ENCODE data around the gene SFTPD.
"Not testable (repeated sequence)": the region's sequence is repeated elsewhere in the genome, so short reads cannot be mapped to it uniquely, and the experiment has no call there.

Gene SFTPD

DNA sequence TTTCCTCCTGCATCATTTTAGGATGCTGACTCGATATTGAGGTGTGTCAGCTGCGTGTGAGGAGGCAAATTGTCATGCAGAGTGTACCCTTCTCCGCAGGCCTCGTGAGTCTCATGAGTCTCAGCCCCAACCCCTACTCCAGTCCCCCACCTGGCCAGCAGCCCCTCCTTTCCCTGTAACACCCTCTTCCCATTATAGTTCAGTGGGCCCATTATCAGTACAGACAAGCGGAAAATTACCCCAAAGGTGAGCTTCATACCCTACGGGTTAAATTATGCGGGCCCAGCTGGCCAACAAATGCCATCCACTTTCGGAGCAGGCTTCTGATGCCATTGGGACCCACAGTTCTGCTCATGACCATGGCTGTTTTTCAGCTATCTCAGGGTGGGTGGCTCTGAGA is 25.2 kb downstream of the SFTPD start:
- DNase-seq = no peak

DNA sequence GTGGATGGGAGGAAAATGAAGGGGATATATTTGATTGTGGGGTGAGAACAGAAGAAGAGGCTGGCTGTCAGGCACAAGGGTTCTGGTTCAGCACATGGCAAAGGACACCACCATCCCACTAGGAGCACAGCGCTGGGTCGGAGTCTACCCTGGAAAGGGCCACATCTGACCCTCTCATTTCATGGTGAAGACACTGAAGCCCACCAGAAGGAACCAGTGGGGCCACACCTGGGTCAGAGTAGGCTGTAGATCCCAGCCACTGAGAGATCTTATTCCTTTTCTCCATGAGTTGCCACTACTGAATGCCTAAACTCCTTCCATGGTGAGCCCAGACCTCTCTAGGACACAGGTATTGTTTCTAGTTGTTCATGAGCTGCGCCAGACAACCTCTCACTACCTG is 25.8 kb downstream of the SFTPD start:
- DNase-seq = no peak

DNA sequence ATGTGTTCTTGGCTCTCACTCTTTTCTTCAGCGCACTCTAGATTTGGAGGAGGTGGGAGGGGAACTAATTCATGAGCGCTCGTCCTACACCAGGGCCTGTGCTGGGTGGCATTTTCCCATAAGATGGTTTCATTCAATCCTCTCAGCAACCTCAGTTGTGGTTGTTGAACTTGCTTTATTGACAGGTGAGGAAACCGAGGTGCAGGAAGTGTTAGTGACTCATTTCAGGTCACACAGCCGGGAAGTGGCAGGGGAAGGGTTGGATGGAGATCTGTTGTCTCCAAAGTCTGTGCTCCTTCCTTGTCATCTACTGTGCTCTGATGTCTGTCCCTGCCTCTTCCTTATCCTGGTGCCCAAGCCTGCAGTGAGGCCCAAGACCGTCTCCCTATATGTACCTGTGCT is 26.9 kb downstream of the SFTPD start:
- not testable (repeated sequence) for DNase-seq

DNA sequence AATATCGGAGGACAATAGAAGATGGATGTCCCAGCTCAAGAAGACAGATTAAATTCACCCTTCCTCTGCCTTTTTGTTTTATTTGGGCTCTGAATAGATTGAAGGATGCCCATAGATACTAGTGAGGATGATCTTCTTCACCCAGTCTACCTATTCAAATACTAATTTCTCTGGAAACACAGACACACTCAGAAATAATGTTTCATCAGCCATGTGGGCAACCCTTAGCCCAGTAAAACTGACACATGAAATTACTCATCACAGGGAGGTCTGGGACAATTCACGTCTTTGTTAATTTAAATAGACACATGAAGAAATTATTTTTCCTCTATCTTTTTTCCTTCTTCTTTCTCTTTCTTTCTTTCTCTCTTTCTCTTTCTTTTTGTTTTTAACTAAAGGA is 33.1 kb downstream of the SFTPD start:
- DNase-seq = not testable (repeated sequence)

DNA sequence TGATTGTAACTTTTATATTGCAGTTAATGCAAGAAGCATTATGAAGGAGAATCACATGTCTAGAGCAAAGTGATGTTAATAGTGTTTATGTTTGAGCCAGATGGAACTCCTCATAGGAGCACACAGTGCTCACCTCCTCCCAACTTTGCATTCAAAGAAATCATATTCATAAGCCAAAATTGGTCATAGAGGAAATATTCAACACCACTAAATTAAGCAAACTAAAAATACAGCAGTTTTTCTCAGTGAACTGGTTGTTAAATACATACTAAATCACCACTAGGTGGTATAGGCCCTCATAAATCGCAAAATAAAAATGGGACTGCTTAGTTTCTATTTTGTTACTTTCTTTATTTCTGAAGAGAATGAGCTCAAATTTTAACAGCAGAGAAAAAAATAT is 34.4 kb downstream of the SFTPD start:
- DNase-seq = not testable (repeated sequence)

DNA sequence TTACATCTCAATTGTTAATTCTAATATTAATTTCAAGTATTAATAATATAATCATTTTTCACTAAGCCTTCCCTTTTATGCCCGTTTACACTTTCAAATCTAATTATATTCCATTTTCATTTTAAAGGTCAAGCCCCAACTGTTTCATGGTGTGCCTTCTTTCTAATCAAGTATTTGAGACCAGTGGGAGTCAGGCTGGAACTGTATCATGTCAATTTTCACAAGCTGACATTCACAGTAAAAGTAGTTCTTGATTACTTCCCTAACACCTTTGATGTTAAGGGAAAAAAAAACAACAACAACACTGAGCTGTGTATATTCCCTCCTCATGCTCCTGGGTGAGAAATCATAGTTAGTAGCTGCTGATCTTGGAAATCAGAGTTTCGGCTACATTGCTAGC is 38.1 kb downstream of the SFTPD start:
- no peak for DNase-seq

DNA sequence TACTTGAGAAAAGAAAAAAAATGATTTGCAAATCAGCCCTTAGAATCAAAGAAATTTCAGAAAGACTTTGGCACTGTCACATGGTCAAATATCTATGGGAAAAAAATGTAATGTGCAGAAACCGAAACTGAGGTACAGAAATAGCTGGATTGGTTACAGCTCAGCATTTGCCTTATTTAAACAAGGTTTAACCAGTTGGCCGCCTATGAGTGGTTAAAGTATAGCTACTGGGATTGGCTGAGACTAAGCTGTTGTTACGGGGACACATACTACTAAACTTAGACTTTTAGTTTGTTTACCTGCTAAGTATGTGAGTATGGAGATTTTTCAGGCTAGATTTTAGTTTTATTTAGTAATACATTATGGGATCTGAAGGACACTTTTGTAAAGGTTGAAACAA is 38.6 kb downstream of the SFTPD start:
- DNase-seq = no peak

DNA sequence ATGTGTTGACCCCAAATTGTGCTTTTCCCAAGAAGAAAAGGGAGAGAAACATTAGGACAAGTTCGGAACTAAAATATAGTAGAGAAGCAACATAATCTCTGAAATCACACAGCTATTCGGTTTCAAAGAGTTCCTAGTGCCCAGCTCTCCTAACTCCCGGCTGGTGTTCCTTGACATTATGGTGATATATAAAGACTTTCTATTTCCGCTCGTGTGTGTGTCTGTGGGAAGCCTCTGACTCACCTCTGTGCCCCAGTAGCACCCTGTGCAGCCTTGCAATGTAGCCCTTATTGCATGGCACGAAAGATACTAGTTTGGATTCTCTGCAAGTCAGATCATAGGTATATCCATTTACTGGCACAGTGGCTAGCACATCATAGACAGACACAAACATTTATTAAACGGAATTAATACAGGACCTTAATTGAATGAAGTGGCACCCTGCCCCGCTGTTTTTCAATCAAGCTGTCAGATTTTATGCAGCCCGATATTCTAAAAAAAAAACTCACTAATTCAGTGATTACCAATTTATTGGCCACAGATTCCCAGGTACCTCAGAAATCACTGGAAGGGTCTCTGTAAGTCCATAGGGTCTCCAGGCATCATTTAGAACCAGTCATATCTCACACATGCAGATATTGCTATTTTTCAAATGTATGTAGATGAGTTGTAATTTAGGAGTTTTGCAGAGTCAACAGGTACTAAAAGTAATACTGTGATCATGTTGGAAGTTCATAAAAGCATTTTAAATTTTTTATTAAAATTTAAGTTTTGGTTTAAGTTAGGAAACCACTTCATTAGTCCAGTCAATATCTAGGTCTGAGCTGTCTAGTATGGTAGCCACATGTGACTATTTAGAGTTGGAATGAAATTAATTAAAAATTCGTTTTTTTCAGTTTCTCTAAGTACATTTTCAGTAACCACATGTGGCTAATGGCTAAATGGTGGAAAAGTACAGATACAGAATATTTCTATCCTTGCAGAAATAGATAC is 43.3 kb downstream of the SFTPD start:
- DNase-seq = no peak

DNA sequence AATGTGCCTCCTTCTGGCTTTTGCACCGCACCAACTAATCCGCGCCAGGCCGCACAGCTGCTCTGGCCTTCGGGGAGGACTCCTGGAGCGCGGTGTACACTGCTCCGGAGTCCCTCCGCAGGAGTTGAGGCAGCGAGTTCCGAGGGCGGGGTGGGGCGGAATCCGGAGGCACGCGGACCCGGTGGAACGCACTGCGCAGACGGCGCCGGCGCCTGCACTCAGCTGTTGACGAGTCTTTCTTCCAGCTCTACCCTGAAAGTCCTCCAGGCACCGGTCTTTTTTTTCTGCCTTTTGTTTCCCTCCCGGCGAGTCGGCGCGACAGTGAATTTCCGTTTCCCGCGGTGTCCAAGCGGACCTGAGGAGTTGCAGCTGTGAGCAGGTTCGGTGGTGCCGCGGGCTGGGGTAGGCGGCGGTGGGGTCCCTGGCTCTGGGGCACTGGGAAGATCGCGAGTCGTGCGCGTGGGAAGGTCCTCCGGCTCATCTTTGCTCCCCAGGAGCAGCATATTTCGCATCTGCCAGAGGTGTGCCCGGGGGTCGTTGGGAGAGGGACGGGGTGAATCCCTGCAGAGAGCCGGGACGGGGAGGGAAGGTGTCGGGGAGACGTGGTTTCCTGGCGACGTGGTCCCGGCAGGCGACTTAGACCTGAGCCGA is 44.1 kb downstream of the SFTPD start:
- DNase-seq = peak; percentile 31

DNA sequence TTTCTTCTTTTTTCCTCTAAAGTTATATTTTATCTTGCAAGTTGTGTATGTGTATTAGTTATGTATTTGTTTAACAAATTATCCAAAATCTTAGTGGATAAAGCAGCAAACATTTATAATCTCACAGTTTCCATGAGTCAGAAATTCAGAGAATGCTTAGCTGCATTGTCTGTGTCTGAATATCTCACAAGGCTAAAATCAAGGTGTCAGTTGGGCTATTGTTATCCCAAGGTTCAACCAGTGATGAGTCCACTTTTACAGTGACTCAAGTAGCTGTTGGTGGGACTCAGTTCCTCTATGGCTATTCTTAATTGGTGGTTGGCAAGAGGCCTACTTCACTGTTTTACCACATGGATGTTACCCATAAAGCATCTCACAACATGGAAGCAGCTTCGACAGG is 47.3 kb downstream of the SFTPD start:
- not testable (repeated sequence) for DNase-seq

DNA sequence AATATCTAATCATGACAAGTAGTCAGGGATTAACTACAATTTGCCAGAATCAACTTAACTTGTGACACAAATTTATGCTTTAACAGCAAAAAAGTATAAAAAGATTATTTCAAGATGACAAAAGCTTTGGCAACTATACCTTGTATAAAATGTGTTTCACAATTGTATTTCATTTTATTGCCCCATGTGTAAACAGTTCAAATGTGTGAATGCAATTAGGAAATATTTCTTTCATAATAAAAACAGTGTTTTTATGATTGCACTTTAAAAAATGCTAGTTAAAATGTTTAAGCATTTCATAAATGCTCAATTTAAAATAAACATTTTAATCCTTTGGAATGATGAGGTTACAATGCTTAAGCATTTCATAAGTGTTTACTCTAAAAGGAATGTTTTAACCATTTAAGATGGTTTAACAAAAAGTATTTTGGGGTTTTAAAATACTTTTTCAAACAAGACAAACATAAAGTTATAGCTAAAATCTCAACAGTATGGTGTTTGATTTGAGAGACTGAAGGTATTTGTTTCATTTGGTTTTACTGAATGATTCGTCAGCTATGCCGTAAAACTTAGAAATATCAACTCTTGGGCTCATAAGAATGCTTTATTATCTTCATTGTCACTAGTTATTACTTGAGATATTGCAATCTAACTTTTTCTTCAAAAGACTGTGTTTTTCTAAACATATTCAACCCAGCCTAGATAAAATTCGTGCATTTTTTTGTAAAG is 50.1 kb downstream of the SFTPD start:
- no peak for DNase-seq

DNA sequence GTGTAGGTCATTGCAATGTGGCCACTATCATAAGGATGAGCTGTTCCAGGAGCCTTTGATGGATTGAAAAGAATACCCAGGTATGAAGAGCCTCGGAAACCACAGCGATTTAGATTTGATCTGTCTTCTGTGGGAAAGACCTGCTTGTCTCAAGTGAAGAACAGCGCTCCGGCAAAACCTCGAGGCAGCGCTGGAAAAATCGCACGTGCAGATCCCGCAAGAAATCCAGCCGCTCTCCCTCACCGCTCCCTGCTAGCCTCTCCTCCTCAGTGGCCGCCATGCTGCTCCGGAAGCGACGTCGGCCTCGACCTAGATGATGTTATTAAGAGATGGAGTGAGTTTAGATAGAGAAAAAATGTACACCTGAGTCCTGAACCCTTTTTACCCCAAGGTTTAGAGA is 56.0 kb downstream of the SFTPD start:
- DNase-seq = not testable (repeated sequence)

DNA sequence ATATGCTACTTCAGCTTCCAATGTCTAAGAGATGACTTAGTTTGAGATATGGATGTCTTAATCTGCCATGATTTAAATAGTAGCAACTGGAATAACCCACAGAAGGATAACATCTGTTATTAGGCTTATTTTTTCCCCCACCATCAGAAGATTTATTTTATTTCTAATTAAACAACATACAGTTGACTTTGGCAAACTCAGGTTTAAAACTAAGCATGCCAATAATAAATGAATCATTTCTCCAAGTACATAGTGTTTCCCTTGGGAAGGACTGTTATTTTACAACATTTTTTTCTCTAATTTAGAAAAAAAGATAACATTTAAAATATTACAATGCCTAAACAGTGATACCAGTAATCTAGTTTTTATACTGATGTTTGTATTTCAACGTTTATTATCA is 58.4 kb downstream of the SFTPD start:
- no peak for DNase-seq

DNA sequence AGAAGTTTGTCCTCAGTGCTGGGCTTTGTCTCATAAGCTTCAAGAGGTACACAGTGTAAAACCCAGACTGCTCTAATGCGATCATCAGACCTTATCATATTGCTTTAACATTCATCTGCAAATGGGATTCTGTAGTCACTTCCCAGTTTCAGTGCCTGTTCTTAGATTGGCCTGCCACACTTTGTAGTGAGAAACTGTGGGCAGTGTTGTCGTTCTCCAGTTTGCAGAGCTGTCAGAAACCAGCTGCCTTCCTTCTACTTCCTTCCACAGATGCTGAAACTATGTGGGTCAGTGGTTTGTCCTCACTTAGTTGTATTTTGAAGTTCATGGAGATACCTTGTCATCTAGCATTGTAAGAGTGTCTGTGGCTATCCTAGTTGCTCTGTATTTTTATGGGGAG is 59.9 kb downstream of the SFTPD start:
- not testable (repeated sequence) for DNase-seq

Data from CD4-positive, alpha-beta T cell treated with Interleukin-21 for 1 hour (primary cell).